Adrenal gland (tissue), 12 donors: ENCODE data around the gene KRTAP10-8. TPM values are rescaled to one million over a fixed set of nuclear protein-coding genes. Genes with fewer than 3 reads are reported as not detected.
"Not testable (repeated sequence)": the region's sequence is repeated elsewhere in the genome, so short reads cannot be mapped to it uniquely, and the experiment has no call there.

ENCODE experiments used
- DNase-seq, 7 donors: peaks; one replicate each; pipeline ENCODE4 v3.0.0-alpha.2; 2019 to 2020
- H3K27ac ChIP-seq, 5 donors: fragments of 200-600 bp; sonication (generic) in 4 of 5; 1 replicate in 3 of 5; 2 replicates in 2 of 5; pipeline versions ENCODE4 v1.5.1 to v1.8.0; 2016 to 2020; ENCODE audit warnings: mild to moderate bottlenecking in 1 of 5
- H3K27me3 ChIP-seq: fragments of 200-600 bp; 2 replicates; pipeline ENCODE4 v1.8.0; 2021
- H3K36me3 ChIP-seq, 2 donors: fragments of 200-600 bp; replicated peaks in 1 of 2; 1 replicate in 1 of 2; 2 replicates in 1 of 2; pipeline versions ENCODE4 v1.5.1 to v1.8.0; 2018 to 2022
- H3K4me1 ChIP-seq, 2 donors: fragments of 200-600 bp; replicated peaks in 1 of 2; 1 replicate in 1 of 2; 2 replicates in 1 of 2; pipeline versions ENCODE4 v1.5.1 to v1.8.0; 2018 to 2021
- H3K4me3 ChIP-seq, 4 donors: fragments of 200-600 bp; sonication (generic) in 3 of 4; one replicate each; pipeline ENCODE4 v1.5.1; 2016 to 2018
- H3K9me3 ChIP-seq, 3 donors: fragments of 200-600 bp; sonication (generic) in 1 of 3; replicated peaks in 1 of 3; 1 replicate in 2 of 3; 2 replicates in 1 of 3; pipeline versions ENCODE4 v1.5.1 to v1.8.0; 2016 to 2021
- CTCF ChIP-seq, 6 experiments: fragments of 450-650 bp in 4 of 6; fragments of 200-600 bp in 2 of 6; sonication (generic) in 1 of 6; IDR thresholded peaks; 1 replicate in 5 of 6; 2 replicates in 1 of 6; pipeline versions ENCODE4 v1.5.1 to v1.8.0; 2016 to 2021; ENCODE audit warnings: antibody characterized with exemption in 6 of 6, mild to moderate bottlenecking in 2 of 6, moderate library complexity in 1 of 6
- POLR2A ChIP-seq, 2 donors: fragments of 450-650 bp; IDR thresholded peaks; one replicate each; pipeline ENCODE4 v1.6.1; 2017; ENCODE audit warnings: antibody characterized with exemption in 2 of 2, mild to moderate bottlenecking in 2 of 2, moderate library complexity in 1 of 2
- WGBS, 4 donors: extraction: QIAGEN DNeasy Blood & Tissue Kit in 2 of 4; methylation state at CpG; one replicate each; pipeline versions ENCODE4 v1.1.5 to v1.1.7; 2013 to 2017; 5-methylcytosine and 5-hydroxymethylcytosine counted together
- intact Hi-C, 2 donors: fragments of 100-400 bp; cut with DNase I; formaldehyde crosslinking; loops; one replicate each; pipeline versions ENCODE4 v1.14.1 to v1.15.0; 2022 to 2023
- polyA plus RNA-seq, 3 donors: library from polyadenylated mRNA; stranded (reverse); fragments of 200-250 nt in 2 of 3; fragments of 350-450 nt in 1 of 3; fragmentation: Illumina TruSeq in 1 of 3; extraction: RNeasy Lipid Tissue Mini Kit (QIAGEN cat#74804) in 1 of 3; gene quantifications; one replicate each; pipeline ENCODE4 v1.2.3, GENCODE V29; 2013 to 2014
- total RNA-seq, 9 donors: library from RNA; depleted of rRNA in 4 of 9; stranded (reverse); fragments of >200 nt in 4 of 9; fragments of 120-200 nt in 1 of 9; fragmentation: NEBNext Ultra II Directional in 1 of 9; extraction: Animal tissue kit (Norgen Biotek cat#: 25700) in 1 of 9; gene quantifications; one replicate each; pipeline versions ENCODE4 v1.1.0 to v1.2.4, GENCODE V29; 2013 to 2023
- donor health status: healthy with polysubstance abuse.
- donor health status: Bipolar disorder and iron deficiency.
- donor health status: DM: yes; HTN: yes; CAD: no.
- donor health status: DM: no; HTN: no; CAD: no.
- donor health status: DM: no; HTN: no; CAD: no.
- donor health status: DM: yes; HTN: yes; CAD: no.

The KRTAP10-8 gene
- total and polyA plus RNA-seq, 12 donors, result not detected

GRCh38 chr21:44571296-44571695 lies 40.6 kb upstream of the KRTAP10-8 start:
- WGBS, 4 donors, result 63 to 82% (median 73%) methylated on average over 3 to 4 of the region's 4 CpGs
- no peak for TF ChIP-seq POLR2A (IDR thresholded peaks at IDR 0.05)
- no peak for TF ChIP-seq CTCF (IDR thresholded peaks at IDR 0.05)
- peak in 1 of 7 donors; percentile 6 for DNase-seq
- intact Hi-C loops, result no loop called here
- no peak overlapping the region for H3K4me3 ChIP-seq
- no peak overlapping the region for H3K27ac ChIP-seq
- H3K4me1 ChIP-seq, result no peaks in the 10 kb centered on the region
- peaks cover 3% of the 10 kb centered on the region for H3K27me3 ChIP-seq
- H3K36me3 ChIP-seq, result no peaks in the 10 kb centered on the region
- no peaks in the 10 kb centered on the region for H3K9me3 ChIP-seq

DNA sequence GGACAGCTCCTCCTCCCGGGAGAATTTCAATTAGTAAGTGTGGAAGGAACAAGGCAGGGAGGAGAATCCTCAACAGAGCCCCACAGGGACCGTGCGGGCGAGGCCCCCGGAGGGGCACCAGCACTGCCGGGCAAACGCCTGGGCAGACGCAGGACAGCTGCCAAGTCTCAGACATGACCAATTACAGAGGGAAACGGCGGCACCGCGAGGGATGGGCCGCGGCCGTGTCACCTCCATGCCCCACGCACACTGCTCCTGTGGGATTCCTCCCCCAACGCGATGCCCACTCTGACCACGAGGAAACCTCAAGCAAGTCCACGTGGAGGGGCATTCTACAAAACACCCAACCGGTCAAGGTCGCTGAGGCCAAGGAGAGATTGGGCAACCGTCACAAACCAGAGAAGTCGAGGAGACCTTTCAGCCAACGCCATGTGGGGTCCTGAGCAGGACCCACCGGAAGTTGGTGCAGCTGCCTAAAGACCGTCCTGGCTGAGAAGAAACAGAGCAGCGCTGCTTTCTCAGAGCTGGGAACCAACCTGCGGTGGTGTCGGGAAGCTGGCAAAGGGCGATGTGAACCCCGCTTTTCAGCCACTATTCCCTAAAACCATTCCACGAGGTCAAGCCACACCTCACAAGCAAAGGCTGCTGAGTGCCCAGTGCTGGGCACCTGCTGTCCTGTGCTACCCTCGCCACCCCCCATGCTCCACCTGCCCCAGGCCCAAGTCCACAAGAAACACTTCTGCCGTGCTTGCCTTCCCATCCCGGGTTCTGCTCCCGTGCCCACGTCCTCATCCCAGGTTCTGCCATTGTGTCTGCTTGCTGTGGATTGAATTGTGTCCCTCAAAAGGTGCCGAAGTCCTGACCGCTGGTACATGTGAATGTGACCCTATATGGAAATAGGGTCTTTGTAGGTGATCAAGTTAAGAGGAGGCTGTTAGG lies 39.8 kb upstream of the KRTAP10-8 start:
- WGBS, 4 donors, result 86 to 92% (median 89%) methylated on average over 35 to 40 of the region's 40 CpGs
- no peaks in the 10 kb centered on the region for H3K9me3 ChIP-seq
- H3K4me1 ChIP-seq, result no peaks in the 10 kb centered on the region
- TF ChIP-seq CTCF (IDR thresholded peaks at IDR 0.05) (no peak), POLR2A (IDR thresholded peaks at IDR 0.05) (no peak)
- no peak overlapping the region for H3K4me3 ChIP-seq
- DNase-seq, result peak in 1 of 7 donors; percentile 36
- intact Hi-C loops, result no loop called here
- peaks cover 3% of the 10 kb centered on the region for H3K27me3 ChIP-seq
- H3K36me3 ChIP-seq, result no peaks in the 10 kb centered on the region
- H3K27ac ChIP-seq, result no peak overlapping the region

DNA sequence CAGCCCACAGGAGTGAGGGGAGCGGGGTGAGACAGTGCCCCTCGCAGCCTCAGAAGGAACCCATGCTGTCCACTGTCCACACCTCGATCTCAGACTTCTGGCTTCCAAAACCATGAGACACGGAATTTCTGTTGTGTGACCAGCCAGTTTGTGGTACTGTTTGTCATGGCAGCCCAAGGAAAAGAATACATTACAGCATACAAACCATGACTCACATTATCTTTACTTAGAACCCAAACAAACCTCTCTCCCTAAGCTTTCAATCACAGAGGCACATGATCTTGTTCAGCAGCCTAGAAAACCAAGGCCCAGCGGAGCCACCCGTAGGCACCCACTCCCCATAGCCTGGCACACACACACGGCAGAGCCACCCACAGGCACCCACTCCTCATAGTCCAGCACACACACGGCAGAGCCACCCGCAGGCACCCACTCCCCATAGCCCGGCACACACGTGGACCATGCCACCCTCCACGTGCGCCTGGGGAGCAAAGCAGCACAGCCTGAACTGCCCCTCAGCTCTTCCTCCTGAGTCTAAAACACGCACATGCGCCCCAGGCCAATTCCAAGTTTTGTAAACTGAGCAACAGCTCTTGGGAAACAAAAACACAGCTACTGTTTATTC lies 38.8 kb upstream of the KRTAP10-8 start:
- Histone ChIP-seq H3K4me1 (no peaks in the 10 kb centered on the region), H3K4me3 (no peak overlapping the region), H3K36me3 (no peaks in the 10 kb centered on the region), H3K9me3 (no peaks in the 10 kb centered on the region), H3K27ac (no peak overlapping the region), H3K27me3 (peaks cover 3% of the 10 kb centered on the region)
- DNase-seq, result peak in 1 of 7 donors; percentile 11
- TF ChIP-seq CTCF (IDR thresholded peaks at IDR 0.05), result no peak
- TF ChIP-seq POLR2A (IDR thresholded peaks at IDR 0.05), result no peak
- WGBS, 4 donors, result 72 to 83% (median 76%) methylated on average over 15 of the region's 15 CpGs
- intact Hi-C loops, result no loop called here

DNA sequence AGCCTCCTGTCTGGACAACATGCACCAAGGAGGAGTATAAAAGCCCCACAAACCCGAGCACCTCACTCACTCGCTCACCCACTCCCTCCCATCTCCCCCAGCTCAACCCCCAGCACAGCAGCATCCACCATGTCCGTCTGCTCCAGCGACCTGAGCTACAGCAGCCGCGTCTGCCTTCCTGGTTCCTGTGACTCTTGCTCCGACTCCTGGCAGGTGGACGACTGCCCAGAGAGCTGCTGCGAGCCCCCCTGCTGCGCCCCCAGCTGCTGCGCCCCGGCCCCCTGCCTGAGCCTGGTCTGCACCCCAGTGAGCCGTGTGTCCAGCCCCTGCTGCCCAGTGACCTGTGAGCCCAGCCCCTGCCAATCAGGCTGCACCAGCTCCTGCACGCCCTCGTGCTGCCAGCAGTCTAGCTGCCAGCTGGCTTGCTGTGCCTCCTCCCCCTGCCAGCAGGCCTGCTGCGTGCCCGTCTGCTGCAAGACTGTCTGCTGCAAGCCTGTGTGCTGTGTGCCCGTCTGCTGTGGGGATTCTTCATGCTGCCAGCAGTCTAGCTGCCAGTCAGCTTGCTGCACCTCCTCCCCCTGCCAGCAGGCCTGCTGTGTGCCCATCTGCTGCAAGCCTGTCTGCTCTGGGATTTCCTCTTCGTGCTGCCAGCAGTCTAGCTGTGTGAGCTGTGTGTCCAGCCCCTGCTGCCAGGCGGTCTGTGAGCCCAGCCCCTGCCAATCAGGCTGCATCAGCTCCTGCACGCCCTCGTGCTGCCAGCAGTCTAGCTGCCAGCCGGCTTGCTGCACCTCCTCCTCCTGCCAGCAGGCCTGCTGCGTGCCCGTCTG lies 38.0 kb upstream of the KRTAP10-8 start, which contains the start of gene KRTAP10-4:
TSS of gene KRTAP10-4 (plus strand) at position 100 of the 827 bp plus-strand sequence. CDS start at position 130, 30 bp downstream.
- H3K27me3 ChIP-seq, intact Hi-C loops, H3K4me1 ChIP-seq, H3K9me3 ChIP-seq, H3K27ac ChIP-seq, H3K4me3 ChIP-seq, H3K36me3 ChIP-seq: not testable (repeated sequence)
- 34 to 67% (median 57%) methylated on average over 7 to 22 of the region's 25 CpGs for WGBS, 4 donors
- DNase-seq, result peak in 1 of 7 donors; percentile 27
